ENCODE data around the gene GSN.

- TF ChIP-seq CTCF (conservative IDR thresholded peaks at IDR 0.05; ENCODE audit: low read length) = no peak
- TF ChIP-seq EZH2phosphoT487 (IDR thresholded peaks at IDR 0.05; ENCODE audit: borderline replicate concordance) = no peak
These were observed 42.7 kb upstream of the GSN start for GRCh38 chr9:121225240-121225639.
